Activated T-cell treated with anti-CD3 and anti-CD28 coated beads for 4 hours (primary cell): ENCODE measurements around the gene CCDC186.
A peak's percentile ranks its signal among the peaks of the same experiment; 100 is the strongest.

Experiments
- DNase-seq: peaks from one replicate; pipeline ENCODE4 v3.0.0-alpha.2; 2020

Gene CCDC186

DNA sequence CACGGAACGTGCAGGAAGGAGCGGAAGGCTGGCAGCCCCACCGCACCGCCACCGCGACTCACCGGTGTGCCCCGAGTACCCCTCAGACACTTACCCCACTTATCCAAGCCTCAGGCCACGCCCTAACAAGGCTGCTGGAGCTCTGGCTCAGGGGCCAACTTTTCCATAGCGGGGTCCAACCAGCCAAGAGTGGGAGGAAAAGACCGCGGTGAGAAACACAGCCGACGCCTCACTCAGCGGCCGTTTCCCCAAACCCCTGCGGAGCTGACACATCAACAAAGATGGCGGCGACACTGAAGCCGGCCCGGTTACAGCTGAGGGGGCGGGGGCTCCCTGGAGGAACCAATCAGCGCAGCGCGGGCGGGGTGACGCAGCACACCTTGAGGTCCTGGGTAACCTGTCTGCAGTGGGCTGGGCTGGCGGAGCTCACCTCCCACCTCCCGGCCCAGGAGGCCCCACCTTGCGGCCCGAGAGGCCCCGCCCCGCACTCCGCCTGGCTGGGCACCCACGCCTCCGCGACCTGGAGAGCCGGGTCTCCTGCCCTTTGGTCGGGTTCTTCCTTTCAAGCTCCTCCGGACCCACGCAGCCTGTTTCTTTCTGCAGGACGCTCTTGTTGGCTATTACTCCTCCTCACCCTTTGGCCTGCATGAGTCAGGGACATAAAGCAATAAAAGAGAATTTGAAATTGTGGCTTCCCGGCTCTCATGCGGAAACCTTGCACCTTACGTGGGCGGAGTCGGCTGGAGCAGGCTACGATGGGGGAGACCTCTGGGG is at the start of gene CCDC186:
TSS of gene CCDC186 (minus strand) at position 283 of the 774 bp plus-strand sequence. CDS start 10,935 bp downstream, outside the sequence.
- peak; percentile 97 for DNase-seq

DNA sequence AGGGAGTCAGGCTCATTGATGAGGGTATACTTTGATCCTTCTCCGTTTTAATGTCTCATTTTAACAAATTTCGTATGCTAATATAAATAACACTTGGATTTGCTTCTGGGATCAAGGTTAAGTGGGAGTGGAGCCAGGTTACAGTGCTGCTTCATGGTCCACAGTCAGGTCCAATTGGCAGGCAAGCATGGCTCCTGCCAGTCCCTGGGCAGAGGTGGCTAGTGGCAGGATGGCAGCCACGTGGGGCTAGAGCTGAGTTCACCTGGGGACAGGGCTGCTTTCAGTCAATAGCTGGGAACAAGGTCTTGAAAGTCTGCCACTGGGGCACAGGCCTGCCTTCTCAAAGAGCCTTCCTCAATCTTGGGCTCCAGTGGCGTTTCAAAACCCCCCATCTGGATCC is 49.1 kb upstream of the CCDC186 start:
- DNase-seq, result no peak

DNA sequence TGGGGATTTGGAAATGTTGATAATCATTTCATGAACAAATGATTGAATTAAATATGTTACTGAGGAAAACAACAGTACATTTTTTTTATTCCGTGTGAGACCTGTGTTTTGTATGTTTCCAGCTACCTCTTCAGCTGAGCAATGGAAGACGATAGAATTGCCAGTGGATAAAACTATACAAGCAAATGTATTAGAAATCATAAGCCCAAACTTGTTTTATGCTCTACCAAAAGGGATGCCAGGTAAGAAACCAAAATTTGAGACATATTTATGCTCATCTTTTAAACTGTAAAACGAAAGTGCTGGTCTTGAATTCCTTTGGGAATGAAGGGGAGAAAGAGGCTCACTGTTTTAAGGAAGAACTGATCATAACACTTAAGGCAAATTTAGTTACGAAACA is 47.2 kb upstream of the CCDC186 start:
- DNase-seq, result no peak

DNA sequence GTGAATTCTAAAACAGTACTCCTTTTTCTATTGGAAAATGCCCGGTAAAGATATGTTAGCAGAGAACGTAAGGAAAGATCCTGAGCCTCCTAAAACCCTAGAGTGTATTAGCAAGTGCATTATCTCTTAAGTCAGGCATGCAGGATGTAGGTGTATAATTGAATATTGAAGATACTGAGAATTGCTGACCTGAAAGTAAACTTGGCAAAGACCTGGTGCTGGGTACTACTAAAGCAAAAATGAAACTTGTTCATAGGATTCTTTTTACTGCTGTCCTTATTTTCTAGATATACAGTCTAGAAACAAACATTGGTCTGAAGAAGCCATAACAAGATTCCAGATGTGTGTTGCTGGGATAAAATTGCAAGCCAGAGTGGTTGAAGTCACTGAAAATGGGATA is 46.3 kb upstream of the CCDC186 start:
- DNase-seq, result no peak

DNA sequence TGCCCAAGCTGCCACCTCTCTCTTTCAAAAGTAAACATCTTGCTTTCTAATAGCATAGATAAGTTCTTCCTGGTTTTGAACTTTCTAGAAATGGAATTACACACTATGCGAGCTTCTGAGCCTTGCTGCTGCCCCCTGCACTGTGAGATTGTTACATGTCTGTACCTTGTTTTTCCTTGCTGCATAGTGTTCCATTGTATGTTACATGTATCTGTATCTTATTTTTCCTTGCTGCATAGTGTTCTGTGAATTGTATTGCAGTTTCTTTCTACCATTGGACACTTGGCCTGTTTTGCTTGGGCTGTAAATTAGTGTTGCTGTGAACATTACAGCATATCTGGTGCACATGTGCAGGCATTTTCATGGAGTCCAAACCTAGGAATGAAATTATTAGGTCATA is 41.0 kb upstream of the CCDC186 start:
- DNase-seq, result no peak

DNA sequence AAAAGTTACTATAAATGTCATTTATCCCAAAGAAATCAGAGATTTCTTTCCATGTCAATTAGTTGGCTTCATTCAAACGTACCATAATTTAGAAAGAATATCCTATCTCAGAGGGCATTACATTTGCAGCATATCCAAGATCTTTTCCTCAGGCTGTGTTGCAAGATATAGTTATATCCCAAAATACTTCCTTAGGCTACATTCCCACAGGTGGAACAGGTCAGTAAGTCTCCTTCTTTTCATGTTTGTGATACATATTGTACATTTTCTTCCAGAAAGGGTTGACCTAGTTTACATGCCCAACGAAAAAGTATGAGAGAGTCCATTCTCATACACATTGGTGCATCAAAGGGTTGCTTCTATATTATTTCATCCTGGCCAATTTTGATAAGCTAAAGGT is 38.1 kb upstream of the CCDC186 start:
- no peak for DNase-seq

DNA sequence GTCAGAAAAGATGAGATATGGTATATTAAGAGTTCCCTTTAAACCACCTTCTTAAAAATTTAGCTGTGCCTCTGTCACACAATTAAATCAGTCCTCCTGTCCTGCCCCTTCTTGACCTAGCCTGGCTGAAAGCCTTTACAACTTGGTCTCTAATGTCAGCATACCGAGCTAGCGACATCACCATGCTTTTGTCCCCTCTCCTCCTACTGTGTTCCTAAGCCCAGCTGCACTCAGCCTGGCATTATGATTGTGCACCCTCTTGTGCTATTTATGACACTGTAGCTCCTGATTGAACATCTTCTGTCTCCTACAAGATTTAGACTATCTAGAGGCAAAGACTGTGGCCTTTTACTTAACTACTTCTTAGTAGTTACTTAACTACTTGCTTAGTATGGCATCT is 34.3 kb upstream of the CCDC186 start:
- DNase-seq, result no peak

DNA sequence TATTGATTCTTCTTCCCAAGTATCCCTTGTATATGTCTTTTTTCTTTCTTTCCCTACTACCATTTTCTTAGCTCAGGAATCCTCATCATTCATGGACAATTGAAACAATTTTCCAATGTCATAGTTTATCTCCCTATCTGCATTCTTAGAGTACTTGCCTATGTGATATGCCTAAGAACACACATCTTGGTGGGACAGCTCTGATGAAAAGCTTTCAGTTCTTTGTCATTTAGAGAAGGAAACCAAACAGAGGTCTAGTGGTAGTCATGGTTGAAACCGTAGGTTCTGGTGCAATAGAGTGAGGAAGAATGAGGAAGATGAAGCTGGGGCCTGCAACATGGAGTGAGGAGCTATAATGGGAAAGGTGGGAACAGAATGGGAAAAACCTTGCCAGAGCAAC is 33.3 kb upstream of the CCDC186 start:
- DNase-seq, result no peak

DNA sequence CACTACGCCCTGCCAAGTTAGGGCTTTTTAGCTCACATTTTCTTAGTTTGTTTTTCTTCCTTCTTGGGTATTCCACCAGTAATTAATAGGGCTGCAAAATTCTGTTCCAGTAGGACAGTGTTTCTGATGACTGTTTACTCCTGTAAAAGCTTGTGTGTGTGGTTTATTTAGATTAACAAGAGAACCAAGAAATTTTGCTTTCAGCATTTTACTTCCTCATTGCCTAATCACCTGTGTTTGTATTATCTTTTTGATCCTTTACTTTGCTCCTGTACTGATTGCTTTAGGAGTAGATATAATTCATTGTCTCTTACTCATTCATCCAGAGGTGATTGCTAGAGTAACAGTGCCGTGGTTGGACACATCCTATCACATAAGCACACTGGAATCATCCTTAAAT is 32.9 kb upstream of the CCDC186 start:
- DNase-seq, result no peak

DNA sequence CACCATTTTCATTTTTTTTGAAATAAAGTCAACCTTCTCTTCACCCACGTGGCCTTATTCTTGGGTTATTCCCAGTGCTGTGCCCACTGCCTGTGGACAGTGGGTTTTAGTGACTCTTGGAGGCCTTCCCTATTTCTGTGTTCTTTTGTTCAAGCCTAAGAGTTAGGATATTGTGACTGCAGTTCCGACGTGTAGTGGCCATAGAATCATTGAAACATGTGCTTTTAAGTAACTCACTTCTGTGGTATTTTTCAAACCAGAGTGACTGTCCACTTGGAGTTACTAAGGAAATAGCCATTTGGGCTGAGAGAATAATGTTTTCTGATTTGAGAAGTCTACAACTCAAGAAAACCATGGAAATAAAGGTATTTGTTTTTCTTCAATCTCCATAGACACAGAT is 28.8 kb upstream of the CCDC186 start:
- DNase-seq, result no peak

DNA sequence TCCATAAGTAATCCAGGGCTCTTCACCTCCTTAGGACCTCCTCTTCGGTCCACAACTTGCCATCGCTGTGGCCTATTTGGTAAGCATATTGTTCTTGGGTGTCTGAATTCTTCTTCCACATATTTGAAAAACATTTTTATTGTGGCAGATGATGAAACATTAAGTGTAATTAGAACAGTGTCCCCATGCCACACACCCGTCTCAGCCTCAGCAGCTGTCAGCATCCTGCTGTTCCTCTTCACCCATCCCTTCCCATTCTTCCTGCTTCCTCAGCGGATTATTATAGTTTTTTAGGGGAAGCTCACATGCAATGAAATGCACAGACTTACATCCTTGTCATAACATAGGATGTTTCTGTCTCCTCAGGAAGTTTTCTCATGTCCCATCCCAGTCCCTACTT is 25.2 kb upstream of the CCDC186 start:
- DNase-seq, result no peak

DNA sequence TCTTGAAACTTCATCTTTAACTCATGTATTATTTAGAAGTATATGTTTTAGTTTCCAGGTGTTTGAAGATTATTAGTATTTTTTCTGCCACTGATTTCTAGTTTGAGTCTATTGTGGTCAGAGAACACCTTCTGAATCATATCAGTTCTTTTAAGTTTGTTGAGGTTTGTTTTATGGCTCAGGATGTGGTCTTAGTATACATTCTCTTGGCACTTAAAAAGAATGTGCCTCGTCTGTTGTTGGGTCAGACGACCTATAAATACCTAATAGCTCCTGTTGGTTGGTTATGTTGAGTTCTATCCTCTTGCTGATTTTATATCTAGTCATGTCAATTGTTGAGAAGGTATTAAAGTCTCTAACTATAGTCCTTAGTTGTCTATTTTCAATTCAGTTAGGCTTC is 21.1 kb upstream of the CCDC186 start:
- no peak for DNase-seq

DNA sequence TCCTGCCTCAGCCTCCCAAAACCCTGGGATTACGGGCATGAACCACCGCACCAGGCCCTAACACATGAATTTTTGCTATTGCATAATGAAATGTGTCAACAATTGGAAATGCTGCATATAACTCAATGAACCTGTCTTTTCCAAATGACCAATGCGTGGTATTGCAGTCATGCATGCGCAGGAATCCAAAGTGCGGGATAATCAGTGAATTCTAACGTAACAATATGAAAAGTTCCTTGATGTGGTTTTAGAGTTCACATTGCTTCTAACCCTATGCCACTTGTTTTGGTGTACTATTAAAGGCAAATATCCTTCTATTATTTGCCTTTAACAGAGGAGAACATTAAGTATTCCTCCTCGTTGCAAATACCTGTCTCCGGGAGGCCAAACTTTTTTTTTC is 15.7 kb upstream of the CCDC186 start:
- no peak for DNase-seq

DNA sequence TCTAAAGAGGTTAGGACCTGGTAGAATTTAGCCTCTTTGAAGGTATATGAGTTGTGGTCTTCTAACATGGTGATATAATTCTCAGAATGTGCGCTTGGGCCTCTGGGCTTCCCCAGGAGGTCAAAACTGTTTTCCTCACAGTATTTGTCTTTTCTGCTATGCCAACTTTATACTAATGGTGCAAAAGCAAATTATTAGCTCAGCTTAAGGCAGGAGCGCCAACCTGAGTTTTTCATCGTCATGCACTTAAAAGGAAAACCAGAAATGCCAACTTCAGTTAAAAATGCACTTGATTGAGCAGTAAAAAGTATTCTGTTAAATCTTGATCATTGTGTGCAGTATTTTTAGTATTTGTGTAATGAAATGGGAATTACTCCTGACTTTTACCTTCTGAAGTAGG is 14.9 kb upstream of the CCDC186 start:
- DNase-seq, result no peak

DNA sequence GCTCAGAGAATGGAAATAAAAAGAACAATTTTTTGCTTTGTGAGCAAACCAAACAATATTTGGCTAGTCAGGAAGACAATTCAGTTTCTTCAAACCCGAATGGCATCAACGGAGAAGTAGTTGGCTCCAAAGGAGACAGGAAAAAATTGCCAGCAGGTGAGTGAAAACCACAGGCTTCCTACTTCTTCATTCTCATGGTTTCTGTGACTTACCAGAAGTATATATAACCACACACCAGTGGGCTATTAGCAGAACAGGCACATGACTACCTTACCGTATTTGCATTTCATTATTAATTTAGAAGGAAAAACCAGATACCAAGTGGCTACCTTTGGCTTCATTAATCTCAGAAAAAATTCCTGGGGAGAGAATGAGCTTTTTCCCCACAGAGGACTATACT is 14.0 kb upstream of the CCDC186 start:
- no peak for DNase-seq

DNA sequence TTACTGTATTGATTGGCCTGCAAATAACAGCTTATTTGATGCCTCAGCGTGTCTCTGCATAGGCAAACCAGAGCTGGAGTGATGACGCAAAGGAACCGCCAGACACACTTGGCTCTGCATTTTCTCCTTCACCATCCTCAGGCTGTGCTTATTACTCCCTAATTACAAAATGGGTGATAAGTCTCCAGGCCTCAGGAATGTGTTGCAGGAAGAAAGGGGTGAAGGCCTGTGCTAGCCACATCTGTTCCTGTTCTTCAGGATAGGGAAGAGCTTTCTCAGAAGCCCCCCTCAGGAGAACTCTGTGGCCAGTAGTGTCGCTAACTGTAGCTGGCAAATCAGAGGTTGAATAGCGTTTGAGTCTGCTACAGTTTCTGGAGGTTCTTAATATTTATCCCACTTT is 10.3 kb upstream of the CCDC186 start:
- DNase-seq, result no peak

DNA sequence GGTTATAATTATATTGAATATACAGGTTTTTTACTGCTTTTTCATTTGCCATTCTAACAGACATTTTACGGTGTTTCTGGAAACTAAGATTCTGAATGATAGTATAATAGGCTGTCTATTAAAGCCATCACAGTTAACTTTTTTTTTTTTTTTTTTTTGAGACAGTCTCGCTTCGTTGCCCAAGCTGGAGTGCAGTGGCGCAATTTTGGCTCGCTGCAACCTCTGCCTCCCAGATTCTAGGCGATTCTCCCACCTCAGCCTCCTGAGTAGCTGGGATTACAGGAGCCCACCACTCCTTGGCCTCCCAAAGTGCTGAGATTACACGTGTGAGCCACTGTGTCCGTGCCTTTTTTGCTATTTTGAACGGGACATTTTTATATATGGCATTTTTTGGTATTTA is 9.6 kb upstream of the CCDC186 start:
- no peak for DNase-seq

DNA sequence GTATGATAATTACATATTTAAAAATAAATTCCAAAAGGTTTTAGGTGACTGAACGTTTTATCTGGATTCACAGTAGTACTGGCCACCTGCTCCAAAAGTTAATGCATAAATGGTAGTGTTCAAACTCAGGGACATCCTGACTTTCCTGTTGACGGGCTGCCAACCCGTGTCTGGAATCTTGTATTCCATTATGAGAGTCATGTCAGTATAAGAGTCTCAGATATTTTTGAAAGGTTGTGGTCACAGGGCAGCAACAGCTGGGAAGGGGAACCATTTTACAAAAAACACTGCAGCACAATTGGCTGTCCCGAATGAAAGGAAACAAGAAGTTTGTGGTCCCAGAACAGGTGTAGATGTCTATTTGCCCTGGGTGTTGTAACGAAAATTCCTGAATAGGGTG is 8.0 kb upstream of the CCDC186 start:
- no peak for DNase-seq

DNA sequence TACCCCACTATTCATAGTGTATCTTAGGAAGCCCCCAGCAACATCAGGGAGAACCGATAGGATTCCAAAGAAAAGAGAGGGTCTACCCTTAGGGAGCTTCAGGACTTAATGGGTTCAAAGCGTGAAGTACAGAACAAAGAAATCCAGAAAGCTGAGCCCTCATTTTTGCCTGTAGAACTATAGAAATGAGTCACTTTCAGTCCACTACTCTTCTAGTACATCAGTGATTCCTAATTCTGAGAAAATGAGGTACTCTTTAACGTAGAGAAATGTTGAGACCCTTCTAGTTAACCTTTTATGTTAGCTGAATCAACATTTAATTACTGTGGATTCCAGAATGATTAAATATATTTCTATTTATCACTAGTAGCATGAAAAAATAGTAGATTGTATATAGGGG is 6.9 kb upstream of the CCDC186 start:
- DNase-seq, result no peak

DNA sequence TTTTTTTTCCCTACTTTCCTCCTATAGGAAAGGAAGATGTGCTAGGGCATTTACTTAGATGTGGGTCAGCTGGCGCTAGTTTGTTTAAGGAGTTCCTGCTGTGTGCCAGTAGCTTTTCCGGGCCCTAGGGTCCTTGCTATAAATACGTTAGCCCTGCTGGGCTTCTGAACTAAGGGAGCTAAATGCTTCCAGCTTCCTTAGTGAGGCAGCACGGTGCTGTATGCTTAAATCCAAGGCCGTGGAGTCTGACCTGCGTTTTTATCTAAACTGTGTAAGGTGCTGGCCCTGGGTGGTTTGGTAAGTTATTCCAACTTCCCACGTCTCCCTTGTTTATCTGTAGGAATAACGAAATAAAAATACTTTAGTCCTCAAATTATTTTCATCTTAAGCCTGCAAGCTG is 5.7 kb upstream of the CCDC186 start:
- DNase-seq, result no peak

DNA sequence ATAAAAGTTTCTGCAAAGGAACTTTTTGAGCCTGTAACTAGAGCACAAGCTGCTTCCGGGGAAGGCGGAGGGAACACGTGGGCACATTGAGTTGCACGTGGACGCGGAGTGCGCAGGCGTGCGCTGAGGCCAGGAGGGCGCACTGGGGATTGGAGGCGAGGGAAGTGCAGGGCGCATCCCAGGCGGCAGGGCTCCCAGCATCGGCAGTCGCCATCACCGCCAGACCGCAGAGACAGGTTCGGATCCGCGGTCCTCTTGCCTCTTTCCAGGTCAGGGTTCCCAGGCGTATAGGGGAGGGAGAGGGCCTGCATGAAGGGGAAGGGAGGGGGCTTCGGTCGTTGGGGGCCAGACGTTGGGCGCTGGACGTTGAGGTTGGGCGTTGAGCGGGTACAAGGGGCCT is 5.1 kb upstream of the CCDC186 start, which contains the start of gene TDRD1:
TSS of gene TDRD1 (plus strand) at position 206 of the 400 bp plus-strand sequence. CDS start 8,479 bp downstream, outside the sequence.
- DNase-seq, result no peak

DNA sequence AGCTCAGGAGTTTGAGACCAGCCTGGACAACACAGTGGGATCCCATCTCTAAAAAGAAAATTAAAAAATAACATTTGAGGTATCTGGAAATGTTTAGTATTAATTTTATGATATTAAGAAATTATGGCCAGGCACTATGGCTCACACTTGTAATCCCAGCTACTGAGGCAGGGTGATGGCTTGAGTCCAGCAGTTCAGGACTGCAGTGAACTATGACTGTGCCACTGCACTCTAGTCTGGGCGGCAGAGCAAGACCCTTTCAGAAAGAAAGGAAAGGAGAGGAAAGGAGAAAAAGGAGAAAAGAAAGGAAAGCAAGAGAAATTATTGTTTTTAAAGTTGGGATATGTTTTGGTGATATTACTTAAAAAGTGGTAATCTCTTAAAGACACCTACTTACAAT is 2.5 kb upstream of the CCDC186 start:
- no peak for DNase-seq

DNA sequence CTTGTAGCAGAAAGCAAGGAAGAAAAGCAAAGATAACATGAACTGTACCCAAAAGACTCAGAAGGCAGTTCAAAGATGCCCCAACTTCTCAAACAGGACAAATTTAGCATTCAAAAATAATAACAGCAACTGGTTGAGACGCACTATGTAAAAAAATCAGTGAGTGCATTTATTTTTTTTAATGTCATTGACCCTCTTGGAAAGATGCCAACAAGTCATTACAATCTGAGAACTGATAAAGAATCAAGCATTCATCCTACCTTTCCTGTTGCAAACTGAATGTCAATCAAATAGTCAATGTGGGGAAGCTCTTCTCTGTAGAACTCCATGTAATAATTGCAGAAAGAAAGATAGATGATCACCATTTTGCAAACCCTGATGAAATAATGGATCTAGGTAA is 1.7 kb upstream of the CCDC186 start:
- DNase-seq, result no peak

DNA sequence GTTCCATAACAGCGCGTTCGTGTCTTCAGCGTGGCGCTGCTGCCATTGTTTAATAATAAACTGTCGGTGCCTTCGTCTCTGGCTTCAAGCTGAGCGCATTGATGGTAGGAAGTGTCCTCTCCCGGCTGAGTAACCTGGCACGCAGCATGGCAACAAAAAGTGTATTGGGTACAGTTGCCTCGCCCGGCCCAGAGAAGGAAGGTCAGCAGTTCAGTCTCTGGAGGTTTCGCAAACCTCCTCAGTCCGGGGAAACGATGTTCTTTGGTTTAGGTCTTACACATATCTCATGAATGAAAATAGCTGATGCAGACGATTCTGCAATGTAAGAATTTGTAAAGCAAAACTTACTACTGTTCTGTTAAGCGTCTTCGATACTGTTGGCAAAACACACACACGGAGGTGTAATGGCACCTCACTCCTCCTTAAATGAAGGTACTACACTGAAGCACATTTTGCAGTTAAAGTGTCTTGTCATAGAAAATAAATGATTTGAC is 739 bp upstream of the CCDC186 start:
- no peak for DNase-seq

DNA sequence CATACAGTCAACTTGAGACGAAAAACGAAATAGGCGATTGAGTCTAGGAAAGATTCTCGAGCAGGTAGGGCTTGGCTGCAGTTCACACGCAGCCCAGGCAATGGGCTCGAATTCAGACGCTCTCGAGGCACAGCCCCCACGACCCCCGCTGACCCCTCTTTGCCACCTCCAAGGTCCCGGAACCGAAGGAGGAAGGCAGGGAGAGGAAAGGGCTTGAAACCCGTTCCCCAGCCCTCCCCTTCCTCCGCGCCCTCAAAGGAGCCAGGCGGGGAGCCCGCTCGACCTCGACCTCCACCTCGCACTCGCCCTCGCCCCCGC is 441 bp downstream of the CCDC186 start:
- DNase-seq, result no peak
